Omental fat pad (tissue), 4 donors: ENCODE measurements around the gene CELSR1. TPM values are rescaled to one million over a fixed set of nuclear protein-coding genes. Genes with fewer than 3 reads are reported as not detected.

Experiments used
- ATAC-seq: fragments of 150-250 bp; one replicate; pipeline ENCODE4 v1.9.1; 2016; ENCODE audit warnings: mild to moderate bottlenecking, moderate library complexity; ENCODE audit not compliant: low FRiP score
- DNase-seq: peaks from one replicate; pipeline ENCODE4 v3.0.0-alpha.2; 2019; ENCODE audit warnings: low spot score
- CTCF ChIP-seq, 3 donors: fragments of 450-650 bp; IDR thresholded peaks; one replicate each; pipeline ENCODE4 v1.5.1; 2016 to 2017; ENCODE audit warnings: antibody characterized with exemption in 3 of 3, mild to moderate bottlenecking in 3 of 3, moderate library complexity in 2 of 3
- total RNA-seq, 4 donors: library from RNA; depleted of rRNA; stranded (reverse); fragments of >200 nt; gene quantifications; one replicate each; pipeline ENCODE4 v1.1.0, GENCODE V29; 2016

Gene CELSR1
- total RNA-seq, 4 donors from 2014 or later, result 1.3 to 5.9 (median 2.7) TPM

GRCh38 chr22:46364341-46365165 is 172.9 kb downstream of the CELSR1 start:
- ATAC-seq, result no peak
- no peak for DNase-seq
- no peak for TF ChIP-seq CTCF (IDR thresholded peaks at IDR 0.05)

GRCh38 chr22:46363611-46364321 is 173.7 kb downstream of the CELSR1 start:
- DNase-seq (no peak), ATAC-seq (no peak)

GRCh38 chr22:46362934-46363515 is 174.4 kb downstream of the CELSR1 start:
- TF ChIP-seq CTCF (IDR thresholded peaks at IDR 0.05), result no peak
- no peak for DNase-seq
- ATAC-seq, result no peak

More at GRCh38 chr22:46363611-46364321, 173.7 kb downstream of the CELSR1 start:
- TF ChIP-seq CTCF (IDR thresholded peaks at IDR 0.05), result no peak

GRCh38 chr22:46362203-46362933 is 175.1 kb downstream of the CELSR1 start:
- DNase-seq (no peak), ATAC-seq (no peak)
- TF ChIP-seq CTCF (IDR thresholded peaks at IDR 0.05), result no peak

GRCh38 chr22:46361826-46362202 is 175.6 kb downstream of the CELSR1 start:
- no peak for TF ChIP-seq CTCF (IDR thresholded peaks at IDR 0.05)
- DNase-seq, result no peak
- no peak for ATAC-seq

- DNase-seq, result no peak
- ATAC-seq, result no peak
- no peak for TF ChIP-seq CTCF (IDR thresholded peaks at IDR 0.05)
Observed at GRCh38 chr22:46360891-46361290, 176.5 kb downstream of the CELSR1 start.
